K562 (cell line): ENCODE results near the gene PADI1. TPM values are rescaled to one million over a fixed set of nuclear protein-coding genes. Genes with fewer than 3 reads are reported as not detected.
A peak's percentile ranks its signal among the peaks of the same experiment; 100 is the strongest.

Experiments
- ATF1 ChIP-seq, 2 experiments: fragments of 450-650 bp in 1 of 2; IDR thresholded peaks; 2 replicates each; pipeline ENCODE4 v1.6.1; 2016; ENCODE audit warnings: missing compliant biosample characterization in 1 of 2, missing genetic modification characterization in 1 of 2
- CEBPG ChIP-seq, 3 experiments: fragments of 200-800 bp in 1 of 3; sonication (Bioruptor generic) in 1 of 3; sonication (generic) in 1 of 3; formaldehyde crosslinking in 1 of 3; IDR thresholded peaks in 2 of 3; conservative IDR thresholded peaks in 1 of 3; 2 replicates each; pipeline versions ENCODE4 v1.6.1 to v1.8.0; 2016 to 2022; ENCODE audit warnings: missing compliant biosample characterization in 2 of 3, missing genetic modification characterization in 2 of 3, mild to moderate bottlenecking in 1 of 3, missing genetic modification reagents in 1 of 3
- FOXP1 ChIP-seq: sonication (generic); formaldehyde crosslinking; IDR thresholded peaks from 2 replicates; pipeline ENCODE4 v1.8.0; 2022; ENCODE audit warnings: mild to moderate bottlenecking, missing genetic modification reagents
- IRF9 ChIP-seq: fragments of 450-650 bp; IDR thresholded peaks from 2 replicates; pipeline ENCODE4 v1.6.1; 2016; ENCODE audit warnings: missing biosample characterization, missing genetic modification characterization
- KLF13 ChIP-seq: fragments of 450-650 bp; IDR thresholded peaks from 2 replicates; pipeline ENCODE4 v1.6.1; 2016; ENCODE audit warnings: missing genetic modification characterization, low read depth, mild to moderate bottlenecking, missing compliant biosample characterization, moderate library complexity, borderline replicate concordance
- KLF16 ChIP-seq: IDR thresholded peaks from 2 replicates; pipeline ENCODE4 v1.6.1; 2016; ENCODE audit warnings: antibody characterized with exemption
- MAFG ChIP-seq: fragments of 450-650 bp; conservative IDR thresholded peaks from 2 replicates; pipeline ENCODE4 v1.6.1; 2016; ENCODE audit warnings: missing genetic modification characterization, missing compliant biosample characterization
- MCM7 ChIP-seq, 2 experiments: fragments of 450-650 bp; IDR thresholded peaks; 2 replicates each; pipeline ENCODE4 v1.6.1; 2016 to 2018
- NCOA2 ChIP-seq, 2 experiments: fragments of 450-650 bp; IDR thresholded peaks; 2 replicates each; pipeline ENCODE4 v1.6.1; 2018; ENCODE audit warnings: mild to moderate bottlenecking in 2 of 2, moderate library complexity in 1 of 2; ENCODE audit not compliant: partially characterized antibody in 2 of 2
- NRF1 ChIP-seq, 2 experiments: fragments of 450-650 bp; IDR thresholded peaks in 1 of 2; conservative IDR thresholded peaks in 1 of 2; 2 replicates each; pipeline ENCODE4 v1.6.1; 2014; ENCODE audit warnings: mild to moderate bottlenecking in 2 of 2
- PYGO2 ChIP-seq: fragments of 450-650 bp; IDR thresholded peaks from 2 replicates; pipeline ENCODE4 v1.6.1; 2016; ENCODE audit warnings: mild to moderate bottlenecking, missing genetic modification characterization, moderate library complexity, missing compliant biosample characterization
- RAD21 ChIP-seq, 2 experiments: fragments of 250-450 bp in 1 of 2; fragments of 450-650 bp in 1 of 2; sonication (Bioruptor Pico) in 1 of 2; formaldehyde crosslinking in 1 of 2; IDR thresholded peaks in 1 of 2; conservative IDR thresholded peaks in 1 of 2; 2 replicates each; pipeline versions ENCODE4 v1.4.0 to v1.8.0; 2020 to 2022; ENCODE audit warnings: mild to moderate bottlenecking in 2 of 2, moderate library complexity in 1 of 2
- RFX7 ChIP-seq: fragments of 250-450 bp; sonication (Bioruptor Pico); IDR thresholded peaks from 2 replicates; pipeline ENCODE4 v1.5.1; 2021; ENCODE audit warnings: mild to moderate bottlenecking
- SMAD1 ChIP-seq: fragments of 150-350 bp; IDR thresholded peaks from 2 replicates; pipeline ENCODE4 v1.6.1; 2014; ENCODE audit warnings: low read length, low read depth; ENCODE audit not compliant: partially characterized antibody
- XRCC5 ChIP-seq: fragments of 200-400 bp; formaldehyde crosslinking; IDR thresholded peaks from 2 replicates; pipeline ENCODE4 v1.6.1; 2017; ENCODE audit warnings: low read depth, mild to moderate bottlenecking, low read length
- ZNF274 ChIP-seq: IDR thresholded peaks from 2 replicates; pipeline ENCODE4 v1.6.1; 2011; ENCODE audit warnings: low read depth, mild to moderate bottlenecking, low read length, moderate library complexity, borderline replicate concordance
- polyA plus RNA-seq, 8 experiments: library from polyadenylated mRNA; depleted of rRNA in 4 of 8; stranded (reverse) in 5 of 8; unstranded in 3 of 8; fragments of >200 nt; fragmentation: Nextera tagmentation in 2 of 8; fragmentation: Illumina TruSeq in 1 of 8; extraction: Ambion mirVana in 2 of 8; extraction: Trizol in 1 of 8; gene quantifications; 2 replicates each; pipeline versions ENCODE4 v1.2.1 to v1.2.3, GENCODE V29; 2011 to 2014; ENCODE audit warnings: inconsistent platforms in 1 of 8, missing spikeins in 1 of 8
- total RNA-seq, 7 experiments: library from RNA; depleted of rRNA in 6 of 7; stranded (reverse); fragments of >200 nt in 6 of 7; fragmentation: Illumina TruSeq in 2 of 7; extraction: Trizol in 2 of 7; gene quantifications; 2 replicates each; pipeline versions ENCODE4 v1.2.1 to v1.2.3, GENCODE V29; 2011 to 2021; ENCODE audit warnings: low replicate concordance in 1 of 7
- TF ChIP-seq, protein P1 (sequence below), 3 experiments: fragments of 200-800 bp in 1 of 3; fragments of 250-450 bp in 1 of 3; fragments of 450-650 bp in 1 of 3; sonication (Bioruptor Pico) in 1 of 3; sonication (Bioruptor generic) in 1 of 3; formaldehyde crosslinking in 1 of 3; IDR thresholded peaks; 2 replicates each; pipeline versions ENCODE4 v1.6.1 to v1.8.0; 2016 to 2022; ENCODE audit warnings: mild to moderate bottlenecking in 2 of 3, missing genetic modification characterization in 2 of 3, missing compliant biosample characterization in 1 of 3, moderate library complexity in 1 of 3
- TF ChIP-seq, protein P2 (sequence below): fragments of 450-650 bp; formaldehyde crosslinking; IDR thresholded peaks from 2 replicates; pipeline ENCODE4 v1.4.0; 2022; ENCODE audit warnings: missing genetic modification characterization
- TF ChIP-seq, protein P3 (sequence below): sonication (generic); formaldehyde crosslinking; IDR thresholded peaks from 2 replicates; pipeline ENCODE4 v1.9.0; 2022; ENCODE audit warnings: mild to moderate bottlenecking, missing genetic modification reagents

PADI1 gene
- total and polyA plus RNA-seq, 9 of the 15 experiments (the other 6 are each of a cell fraction or from before 2014, with no cell fraction given) = not detected

DNA sequence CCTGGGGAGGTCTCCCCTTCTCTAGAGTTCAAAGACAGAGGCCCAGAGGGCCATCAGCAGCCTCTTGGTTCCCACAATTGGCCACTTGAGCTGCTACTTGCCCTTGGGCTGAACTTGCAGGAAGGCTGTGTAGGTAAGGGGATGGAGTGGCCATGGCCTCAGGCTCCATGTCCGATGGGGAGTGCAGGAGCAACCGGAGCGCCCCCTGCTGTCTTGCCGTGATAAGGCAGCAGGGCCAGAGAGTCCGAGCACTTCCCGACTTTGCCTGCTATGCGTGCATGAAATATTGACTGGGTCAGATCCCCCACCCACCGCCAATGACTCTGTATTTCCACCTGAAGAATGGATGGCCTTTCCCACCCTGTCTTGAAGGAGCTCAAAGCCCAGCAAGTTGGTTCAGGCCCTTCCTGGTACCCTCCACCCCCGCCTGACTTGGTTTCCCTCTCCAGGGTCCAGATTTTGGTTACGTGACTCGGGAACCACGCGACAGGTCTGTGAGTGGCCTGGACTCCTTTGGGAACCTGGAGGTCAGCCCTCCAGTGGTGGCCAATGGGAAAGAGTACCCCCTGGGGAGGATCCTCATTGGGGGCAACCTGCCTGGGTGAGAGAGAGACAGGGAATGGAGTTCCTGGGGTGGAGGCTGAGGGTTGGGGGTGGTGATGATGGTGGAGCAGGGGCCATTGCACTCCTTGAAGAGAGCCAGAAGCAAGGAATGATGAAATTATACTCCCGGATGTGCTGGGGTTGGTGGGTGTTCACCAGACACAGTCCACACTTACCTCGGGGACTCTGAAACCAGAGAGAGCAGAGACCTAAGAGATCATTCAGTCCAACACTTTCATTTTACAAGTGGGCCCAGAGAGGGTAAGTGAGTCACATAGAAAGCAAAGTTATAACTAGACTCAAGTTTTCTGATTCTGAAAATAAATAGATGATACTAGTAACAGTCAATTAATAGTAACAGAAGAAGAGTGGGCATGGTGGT lies 69.5 kb downstream of the PADI1 start (continued):
- TF ChIP-seq, protein P1, sequence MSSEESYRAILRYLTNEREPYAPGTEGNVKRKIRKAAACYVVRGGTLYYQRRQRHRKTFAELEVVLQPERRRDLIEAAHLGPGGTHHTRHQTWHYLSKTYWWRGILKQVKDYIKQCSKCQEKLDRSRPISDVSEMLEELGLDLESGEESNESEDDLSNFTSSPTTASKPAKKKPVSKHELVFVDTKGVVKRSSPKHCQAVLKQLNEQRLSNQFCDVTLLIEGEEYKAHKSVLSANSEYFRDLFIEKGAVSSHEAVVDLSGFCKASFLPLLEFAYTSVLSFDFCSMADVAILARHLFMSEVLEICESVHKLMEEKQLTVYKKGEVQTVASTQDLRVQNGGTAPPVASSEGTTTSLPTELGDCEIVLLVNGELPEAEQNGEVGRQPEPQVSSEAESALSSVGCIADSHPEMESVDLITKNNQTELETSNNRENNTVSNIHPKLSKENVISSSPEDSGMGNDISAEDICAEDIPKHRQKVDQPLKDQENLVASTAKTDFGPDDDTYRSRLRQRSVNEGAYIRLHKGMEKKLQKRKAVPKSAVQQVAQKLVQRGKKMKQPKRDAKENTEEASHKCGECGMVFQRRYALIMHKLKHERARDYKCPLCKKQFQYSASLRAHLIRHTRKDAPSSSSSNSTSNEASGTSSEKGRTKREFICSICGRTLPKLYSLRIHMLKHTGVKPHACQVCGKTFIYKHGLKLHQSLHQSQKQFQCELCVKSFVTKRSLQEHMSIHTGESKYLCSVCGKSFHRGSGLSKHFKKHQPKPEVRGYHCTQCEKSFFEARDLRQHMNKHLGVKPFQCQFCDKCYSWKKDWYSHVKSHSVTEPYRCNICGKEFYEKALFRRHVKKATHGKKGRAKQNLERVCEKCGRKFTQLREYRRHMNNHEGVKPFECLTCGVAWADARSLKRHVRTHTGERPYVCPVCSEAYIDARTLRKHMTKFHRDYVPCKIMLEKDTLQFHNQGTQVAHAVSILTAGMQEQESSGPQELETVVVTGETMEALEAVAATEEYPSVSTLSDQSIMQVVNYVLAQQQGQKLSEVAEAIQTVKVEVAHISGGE (CRISPR knock-in tag; IDR thresholded peaks at IDR 0.05) = no peak
- TF ChIP-seq KLF16 = peak; percentile 47; the same call in 1 of the 2 replicates
- no peak for TF ChIP-seq ZNF274
- TF ChIP-seq, protein P2, sequence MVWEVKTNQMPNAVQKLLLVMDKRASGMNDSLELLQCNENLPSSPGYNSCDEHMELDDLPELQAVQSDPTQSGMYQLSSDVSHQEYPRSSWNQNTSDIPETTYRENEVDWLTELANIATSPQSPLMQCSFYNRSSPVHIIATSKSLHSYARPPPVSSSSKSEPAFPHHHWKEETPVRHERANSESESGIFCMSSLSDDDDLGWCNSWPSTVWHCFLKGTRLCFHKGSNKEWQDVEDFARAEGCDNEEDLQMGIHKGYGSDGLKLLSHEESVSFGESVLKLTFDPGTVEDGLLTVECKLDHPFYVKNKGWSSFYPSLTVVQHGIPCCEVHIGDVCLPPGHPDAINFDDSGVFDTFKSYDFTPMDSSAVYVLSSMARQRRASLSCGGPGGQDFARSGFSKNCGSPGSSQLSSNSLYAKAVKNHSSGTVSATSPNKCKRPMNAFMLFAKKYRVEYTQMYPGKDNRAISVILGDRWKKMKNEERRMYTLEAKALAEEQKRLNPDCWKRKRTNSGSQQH = no peak
- peak; percentile 84 for TF ChIP-seq XRCC5
- no peak for TF ChIP-seq ATF1 (CRISPR knock-in tag; IDR thresholded peaks at IDR 0.05)
- no peak for TF ChIP-seq ATF1 (tag; IDR thresholded peaks at IDR 0.05)
- no peak for TF ChIP-seq IRF9 (tag)
- no peak for TF ChIP-seq KLF13 (tag)
- TF ChIP-seq FOXP1 = no peak
- no peak for TF ChIP-seq MCM7 (IDR thresholded peaks at IDR 0.05)
- peak in 1 of 2 experiments; percentile 76; a peak in 2 of 4 replicates for TF ChIP-seq RAD21 (CRISPR knock-in tag; conservative IDR thresholded peaks at IDR 0.05 in 1 of 2, IDR thresholded peaks at IDR 0.05 in 1 of 2)
- TF ChIP-seq NCOA2 (IDR thresholded peaks at IDR 0.05; ENCODE audit: partially characterized antibody in 2 of 2) = no peak
- TF ChIP-seq SMAD1 = no peak
- no peak for TF ChIP-seq CEBPG (CRISPR knock-in tag; IDR thresholded peaks at IDR 0.05)
- TF ChIP-seq CEBPG (tag; conservative IDR thresholded peaks at IDR 0.05 in 1 of 2, IDR thresholded peaks at IDR 0.05 in 1 of 2) = no peak
- no peak for TF ChIP-seq NRF1 (conservative IDR thresholded peaks at IDR 0.05 in 1 of 2, IDR thresholded peaks at IDR 0.05 in 1 of 2)
- no peak for TF ChIP-seq RFX7
- TF ChIP-seq MAFG (tag) = no peak
- TF ChIP-seq PYGO2 (tag) = no peak
- TF ChIP-seq, protein P3, sequence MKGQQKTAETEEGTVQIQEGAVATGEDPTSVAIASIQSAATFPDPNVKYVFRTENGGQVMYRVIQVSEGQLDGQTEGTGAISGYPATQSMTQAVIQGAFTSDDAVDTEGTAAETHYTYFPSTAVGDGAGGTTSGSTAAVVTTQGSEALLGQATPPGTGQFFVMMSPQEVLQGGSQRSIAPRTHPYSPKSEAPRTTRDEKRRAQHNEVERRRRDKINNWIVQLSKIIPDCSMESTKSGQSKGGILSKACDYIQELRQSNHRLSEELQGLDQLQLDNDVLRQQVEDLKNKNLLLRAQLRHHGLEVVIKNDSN (CRISPR knock-in tag) = no peak
